WTC11 (cell line): ENCODE results near the gene RPL10. TPM values are rescaled to one million over a fixed set of nuclear protein-coding genes. Genes with fewer than 3 reads are reported as not detected.

Source experiments
- ATAC-seq: fragments of 200-7000 bp; cut with Tn5 transposase; 2 replicates; pipeline ENCODE4 v1.10.0; 2021; ENCODE audit warnings: mild to moderate bottlenecking, moderate library complexity
- CTCF ChIA-PET: fragments of 300-600 bp; sonication (Branson Sonifier 250); formaldehyde crosslinking; loops from one replicate; lab custom pipeline; 2021; ENCODE audit warnings: antibody characterized with exemption; lab: Charles Lee
- POLR2A ChIA-PET: fragments of 350-600 bp; sonication (Branson Sonifier 250); formaldehyde crosslinking; loops from one replicate; lab custom pipeline; 2021; ENCODE audit warnings: antibody characterized with exemption; lab: Charles Lee
- DNase-seq: peaks from one replicate; pipeline ENCODE4 v3.0.0; 2021; ENCODE audit warnings: low spot score
- H3K27ac Mint-ChIP-seq: 2 replicates; pipeline ENCODE4 v1.8.0; 2021; ENCODE audit warnings: mixed read lengths
- H3K27me3 Mint-ChIP-seq: 2 replicates; pipeline ENCODE4 v1.8.0; 2021; ENCODE audit warnings: low read depth, mild to moderate bottlenecking, moderate library complexity, mixed read lengths
- H3K36me3 Mint-ChIP-seq: 2 replicates; pipeline ENCODE4 v1.8.0; 2021; ENCODE audit warnings: mixed read lengths
- H3K4me1 Mint-ChIP-seq: 2 replicates; pipeline ENCODE4 v1.8.0; 2022; ENCODE audit warnings: mixed read lengths
- H3K4me3 Mint-ChIP-seq: 2 replicates; pipeline ENCODE4 v1.8.0; 2021; ENCODE audit warnings: mild to moderate bottlenecking, moderate library complexity, mixed read lengths
- H3K9me3 Mint-ChIP-seq: 2 replicates; pipeline ENCODE4 v1.8.0; 2021; ENCODE audit warnings: mixed read lengths
- ATF3 ChIP-seq: sonication (generic); formaldehyde crosslinking; conservative IDR thresholded peaks from 2 replicates; pipeline ENCODE4 v1.8.1; 2022; ENCODE audit warnings: mild to moderate bottlenecking, missing genetic modification reagents
- CREB1 ChIP-seq: sonication (generic); formaldehyde crosslinking; IDR thresholded peaks from 2 replicates; pipeline ENCODE4 v1.8.0; 2023; ENCODE audit warnings: mild to moderate bottlenecking, missing genetic modification reagents
- CTCF ChIP-seq: fragments of 200-600 bp; IDR thresholded peaks from 2 replicates; pipeline ENCODE4 v1.8.0; 2022; ENCODE audit warnings: antibody characterized with exemption
- E2F5 ChIP-seq: sonication (generic); formaldehyde crosslinking; IDR thresholded peaks from 2 replicates; pipeline ENCODE4 v1.8.1; 2022; ENCODE audit warnings: mild to moderate bottlenecking, moderate library complexity, missing genetic modification reagents
- ELF4 ChIP-seq: sonication (generic); formaldehyde crosslinking; IDR thresholded peaks from 2 replicates; pipeline ENCODE4 v1.8.1; 2022; ENCODE audit warnings: low read depth, mild to moderate bottlenecking, moderate library complexity, missing genetic modification reagents
- FOXJ3 ChIP-seq: sonication (generic); formaldehyde crosslinking; IDR thresholded peaks from 2 replicates; pipeline ENCODE4 v1.9.0; 2021; ENCODE audit warnings: missing genetic modification reagents, mild to moderate bottlenecking, borderline replicate concordance
- HMGXB4 ChIP-seq: sonication (generic); formaldehyde crosslinking; IDR thresholded peaks from 2 replicates; pipeline ENCODE4 v1.8.1; 2023; ENCODE audit warnings: mild to moderate bottlenecking, moderate library complexity, missing genetic modification reagents
- KAT7 ChIP-seq: sonication (generic); formaldehyde crosslinking; IDR thresholded peaks from 2 replicates; pipeline ENCODE4 v1.8.1; 2023; ENCODE audit warnings: missing genetic modification reagents, mild to moderate bottlenecking, borderline replicate concordance
- NFATC4 ChIP-seq: fragments of 250-450 bp; sonication (Bioruptor Pico); IDR thresholded peaks from 2 replicates; pipeline ENCODE4 v1.9.0; 2021; ENCODE audit warnings: mild to moderate bottlenecking
- NFYB ChIP-seq: sonication (generic); formaldehyde crosslinking; conservative IDR thresholded peaks from 2 replicates; pipeline ENCODE4 v1.8.0; 2022; ENCODE audit warnings: low read depth, missing genetic modification reagents
- NR2C2 ChIP-seq: sonication (generic); formaldehyde crosslinking; IDR thresholded peaks from 2 replicates; pipeline ENCODE4 v1.8.0; 2022; ENCODE audit warnings: mild to moderate bottlenecking, missing genetic modification reagents
- PRDM15 ChIP-seq: sonication (generic); formaldehyde crosslinking; IDR thresholded peaks from 2 replicates; pipeline ENCODE4 v1.8.0; 2022; ENCODE audit warnings: missing genetic modification reagents
- TEAD1 ChIP-seq: sonication (generic); formaldehyde crosslinking; IDR thresholded peaks from 2 replicates; pipeline ENCODE4 v1.8.0; 2022; ENCODE audit warnings: mild to moderate bottlenecking, missing genetic modification reagents
- ZNF121 ChIP-seq: sonication (generic); formaldehyde crosslinking; IDR thresholded peaks from 2 replicates; pipeline ENCODE4 v1.8.0; 2023; ENCODE audit warnings: missing genetic modification reagents
- ZNF263 ChIP-seq: sonication (generic); formaldehyde crosslinking; IDR thresholded peaks from 2 replicates; pipeline ENCODE4 v1.8.1; 2022; ENCODE audit warnings: low read depth, mild to moderate bottlenecking, moderate library complexity, missing genetic modification reagents
- ZNF423 ChIP-seq: fragments of 250-450 bp; sonication (Bioruptor Pico); IDR thresholded peaks from 2 replicates; pipeline ENCODE4 v2.1.2; 2022; ENCODE audit warnings: mild to moderate bottlenecking, moderate library complexity
- ZNF512 ChIP-seq: sonication (generic); formaldehyde crosslinking; IDR thresholded peaks from 2 replicates; pipeline ENCODE4 v1.8.1; 2022; ENCODE audit warnings: missing genetic modification reagents, borderline replicate concordance
- ZNF671 ChIP-seq: fragments of 250-450 bp; sonication (Bioruptor Pico); IDR thresholded peaks from 2 replicates; pipeline ENCODE4 v1.8.0; 2021; ENCODE audit warnings: mild to moderate bottlenecking
- total RNA-seq: library from RNA; stranded (reverse); gene quantifications from 3 replicates; pipeline ENCODE4 v1.2.3, GENCODE V29; 2021

Gene RPL10
- total RNA-seq, 1 experiment from 2014 or later, result 2,241 TPM

GRCh38 chrX:154362085-154362742 is 36.0 kb upstream of the RPL10 start:
- H3K9me3 Mint-ChIP-seq, result no peaks in the 10 kb centered on the region
- ChIA-PET CTCF (no interaction called here), POLR2A (no interaction called here)
- H3K27me3 Mint-ChIP-seq, result no peaks in the 10 kb centered on the region
- no peak overlapping the region for H3K4me3 Mint-ChIP-seq
- no peaks in the 10 kb centered on the region for H3K4me1 Mint-ChIP-seq
- H3K27ac Mint-ChIP-seq, result no peak overlapping the region
- peaks cover 55% of the 10 kb centered on the region for H3K36me3 Mint-ChIP-seq
- DNase-seq, result no peak
- ATAC-seq, result no peak
- TF ChIP-seq PRDM15 (CRISPR knock-in tag) (no peak), NR2C2 (CRISPR knock-in tag) (no peak), NFATC4 (CRISPR knock-in tag) (no peak), ZNF423 (CRISPR knock-in tag) (no peak), ATF3 (no peak), HMGXB4 (CRISPR knock-in tag) (no peak), CREB1 (CRISPR knock-in tag) (no peak), CTCF (no peak), TEAD1 (CRISPR knock-in tag) (no peak)
- TF ChIP-seq, all 79 proteins: peak for 0

- ChIA-PET POLR2A (interaction anchor here (1.0 kb wide), 1 partner anchor 10 kb away, joined by 4 read pairs; no protein-coding TSS in a partner anchor), CTCF (no interaction called here)
- Mint-ChIP-seq H3K27ac (no peak overlapping the region), H3K9me3 (no peaks in the 10 kb centered on the region), H3K4me1 (0 out of 2 replicates have a peak, but pooled peaks cover 5% of the 10 kb centered on the region), H3K27me3 (no peaks in the 10 kb centered on the region), H3K4me3 (no peak overlapping the region), H3K36me3 (peaks cover 49% of the 10 kb centered on the region)
- TF ChIP-seq ZNF121, result no peak
- no peak for TF ChIP-seq TEAD1 (CRISPR knock-in tag)
- TF ChIP-seq ZNF671 (CRISPR knock-in tag), result no peak
- TF ChIP-seq ZNF263 (CRISPR knock-in tag), result no peak
- TF ChIP-seq NFYB (CRISPR knock-in tag), result no peak
- no peak for TF ChIP-seq HMGXB4 (CRISPR knock-in tag)
- no peak for TF ChIP-seq ELF4
- no peak for TF ChIP-seq FOXJ3
- no peak for TF ChIP-seq KAT7
- TF ChIP-seq E2F5, result no peak
- TF ChIP-seq ATF3, result no peak
- TF ChIP-seq ZNF512 (CRISPR knock-in tag), result no peak
- DNase-seq (no peak), ATAC-seq (no peak)
Measured at GRCh38 chrX:154363706-154364439, 34.3 kb upstream of the RPL10 start.
